K562 (cell line): ENCODE measurements around the gene EPS8L1. TPM values are rescaled to one million over a fixed set of nuclear protein-coding genes. Genes with fewer than 3 reads are reported as not detected.
"Not testable (repeated sequence)": the region's sequence is repeated elsewhere in the genome, so short reads cannot be mapped to it uniquely, and the experiment has no call there.

Experiments used
- ATAC-seq: fragments of 200-7000 bp; cut with Tn5 transposase; 3 replicates; pipeline ENCODE4 v1.9.1; 2020; ENCODE audit warnings: moderate library complexity
- BruUV-seq: library from RNA; stranded (reverse); fragments of 400-500 nt; replicated peaks from 2 replicates; lab custom pipeline; 2021; lab: Mats Ljungman, UMichigan
- CTCF ChIA-PET: fragments of 300-600 bp; formaldehyde crosslinking; extraction: SDS; loops from one replicate; lab custom pipeline; 2021; ENCODE audit warnings: low intra/inter-chr PET ratio; lab: Yijun Ruan, JAX
- POLR2A ChIA-PET: fragments of 300-600, 350-650 bp; sonication (Branson Sonifier 250); formaldehyde crosslinking; extraction: SDS; loops from one replicate; lab custom pipeline; 2021; ENCODE audit warnings: antibody characterized with exemption, inconsistent platforms; lab: Yijun Ruan, JAX
- DNase-seq, 4 experiments: peaks; one replicate each; pipeline versions ENCODE4 v3.0.0 to v3.0.0-alpha.2; 2011 to 2018; ENCODE audit warnings: low spot score in 3 of 4, mixed read lengths in 3 of 4; ENCODE audit errors: extremely low read depth in 1 of 4
- FAIRE-seq: peaks from 2 replicates; lab custom pipeline; 2011; peaks lifted over from hg19 to GRCh38; lab: Jason Lieb, UNC
- H2AFZ ChIP-seq: 2 replicates; pipeline ENCODE4 v1.6.0; 2011; ENCODE audit warnings: low read depth, low read length, control low read depth, inconsistent platforms
- H3K27ac ChIP-seq: fragments of 200-600 bp; 3 replicates; pipeline ENCODE4 v1.8.0; 2011; ENCODE audit warnings: low read depth, mild to moderate bottlenecking, control low read depth, inconsistent platforms, low read length, moderate library complexity, mixed read lengths; ENCODE audit errors: extremely low read depth
- H3K27me3 ChIP-seq, 2 experiments: fragments of 300-600 bp in 1 of 2; 2 replicates in 1 of 2; 3 replicates in 1 of 2; pipeline versions ENCODE4 v1.6.0 to v1.8.0; 2011; ENCODE audit warnings: inconsistent platforms in 2 of 2, low read length in 2 of 2, mild to moderate bottlenecking in 1 of 2, mixed read lengths in 1 of 2, moderate library complexity in 1 of 2; ENCODE audit not compliant: control insufficient read depth in 2 of 2, insufficient read depth in 2 of 2
- H3K36me3 ChIP-seq: fragments of 300-600 bp; 3 replicates; pipeline ENCODE4 v1.8.0; 2011; ENCODE audit warnings: mild to moderate bottlenecking, low read length, inconsistent platforms; ENCODE audit not compliant: control insufficient read depth, insufficient read depth
- H3K4me1 ChIP-seq, 2 experiments: fragments of 200-600 bp in 1 of 2; replicated peaks in 1 of 2; 2 replicates in 1 of 2; 3 replicates in 1 of 2; pipeline versions ENCODE4 v1.5.1 to v1.8.0; 2011; ENCODE audit warnings: inconsistent platforms in 2 of 2, low read length in 2 of 2, mild to moderate bottlenecking in 1 of 2, mixed read lengths in 1 of 2, moderate library complexity in 1 of 2; ENCODE audit not compliant: control insufficient read depth in 2 of 2, insufficient read depth in 2 of 2
- H3K4me2 ChIP-seq: 2 replicates; pipeline ENCODE4 v1.6.1; 2011; ENCODE audit warnings: low read length, control low read depth, inconsistent platforms, mixed read lengths; ENCODE audit not compliant: insufficient read depth
- H3K4me3 ChIP-seq: fragments of 200-600 bp; sonication (generic), shearing (Covaris generic); 2 replicates; pipeline ENCODE4 v1.5.1; 2016; ENCODE audit warnings: control low read depth, inconsistent platforms
- H3K79me2 ChIP-seq: fragments of 200-600 bp; 3 replicates; pipeline ENCODE4 v1.8.0; 2011; ENCODE audit warnings: low read length, inconsistent platforms; ENCODE audit not compliant: control insufficient read depth, insufficient read depth
- H3K9ac ChIP-seq, 2 experiments: 2 replicates each; pipeline versions ENCODE4 v1.6.0 to v1.6.1; 2011; ENCODE audit warnings: low read depth in 2 of 2, low read length in 2 of 2, control low read depth in 1 of 2, inconsistent platforms in 1 of 2, mild to moderate bottlenecking in 1 of 2, mixed read lengths in 1 of 2; ENCODE audit not compliant: insufficient read depth in 1 of 2
- H3K9me1 ChIP-seq: one replicate; pipeline ENCODE4 v1.6.0; 2011; ENCODE audit warnings: inconsistent platforms, mild to moderate bottlenecking, low read length, moderate library complexity; ENCODE audit not compliant: control insufficient read depth, insufficient read depth
- H3K9me3 ChIP-seq: replicated peaks from 2 replicates; pipeline ENCODE4 v1.5.1; 2011; ENCODE audit warnings: low read depth, low read length, inconsistent platforms; ENCODE audit not compliant: control insufficient read depth, insufficient read depth
- H4K20me1 ChIP-seq: replicated peaks from 2 replicates; pipeline ENCODE4 v1.6.1; 2011; ENCODE audit warnings: low read length, inconsistent platforms, mixed read lengths; ENCODE audit not compliant: control insufficient read depth, insufficient read depth
- CCNT2 ChIP-seq: IDR thresholded peaks from 2 replicates; pipeline ENCODE4 v1.6.1; 2011; ENCODE audit warnings: borderline replicate concordance, low read depth, mild to moderate bottlenecking, moderate library complexity, mixed read lengths, low read length; ENCODE audit not compliant: insufficient read length; ENCODE audit errors: extremely low read depth
- EGR1 ChIP-seq: fragments of 450-650 bp; conservative IDR thresholded peaks from 2 replicates; pipeline ENCODE4 v1.6.1; 2017; ENCODE audit warnings: mild to moderate bottlenecking
- ELF1 ChIP-seq: fragments of 200-800 bp; sonication (Bioruptor generic); IDR thresholded peaks from 2 replicates; pipeline ENCODE4 v1.6.1; 2016; ENCODE audit warnings: missing genetic modification characterization, missing compliant biosample characterization
- ETV6 ChIP-seq, 3 experiments: fragments of 150-350 bp in 1 of 3; sonication (generic) in 1 of 3; formaldehyde crosslinking in 1 of 3; IDR thresholded peaks; 2 replicates each; pipeline versions ENCODE4 v1.6.1 to v1.8.0; 2014 to 2022; ENCODE audit warnings: borderline replicate concordance in 2 of 3, low read depth in 2 of 3, antibody characterized with exemption in 1 of 3, low read length in 1 of 3, mild to moderate bottlenecking in 1 of 3, missing genetic modification reagents in 1 of 3
- GABPA ChIP-seq: fragments of 200-800 bp; sonication (Bioruptor generic); conservative IDR thresholded peaks from 2 replicates; pipeline ENCODE4 v1.6.1; 2016; ENCODE audit warnings: low read depth, missing genetic modification characterization, missing compliant biosample characterization
- HMGN3 ChIP-seq: IDR thresholded peaks from 2 replicates; pipeline ENCODE4 v1.6.1; 2011; ENCODE audit warnings: borderline replicate concordance, low read depth, mild to moderate bottlenecking, mixed read lengths, low read length; ENCODE audit not compliant: insufficient read length; ENCODE audit errors: extremely low read depth
- KDM4B ChIP-seq, 2 experiments: fragments of 450-650 bp in 1 of 2; sonication (generic) in 1 of 2; IDR thresholded peaks; 2 replicates each; pipeline ENCODE4 v1.6.1; 2016 to 2017; ENCODE audit warnings: borderline replicate concordance in 2 of 2, antibody characterized with exemption in 1 of 2, low read depth in 1 of 2, mild to moderate bottlenecking in 1 of 2
- MBD2 ChIP-seq: sonication (generic); IDR thresholded peaks from 2 replicates; pipeline ENCODE4 v1.6.1; 2016; ENCODE audit warnings: low read depth, borderline replicate concordance
- POLR2G ChIP-seq: fragments of 200-400 bp; formaldehyde crosslinking; IDR thresholded peaks from 2 replicates; pipeline ENCODE4 v1.6.1; 2017; ENCODE audit warnings: low read depth, mild to moderate bottlenecking, antibody characterized with exemption, low read length, moderate library complexity
- RNF2 ChIP-seq: sonication (generic); IDR thresholded peaks from 2 replicates; pipeline ENCODE4 v1.6.1; 2016
- SIN3A ChIP-seq, 2 experiments: fragments of 150-350 bp in 1 of 2; IDR thresholded peaks; 2 replicates each; pipeline ENCODE4 v1.6.1; 2011 to 2016; ENCODE audit warnings: borderline replicate concordance in 2 of 2, low read depth in 2 of 2, low read length in 2 of 2, mild to moderate bottlenecking in 2 of 2, moderate library complexity in 2 of 2; ENCODE audit not compliant: control insufficient read depth in 1 of 2
- SPI1 ChIP-seq: IDR thresholded peaks from 2 replicates; pipeline ENCODE4 v1.6.1; 2011; ENCODE audit warnings: low read depth, low read length, control low read depth, borderline replicate concordance
- VEZF1 ChIP-seq: fragments of 200-800 bp; sonication (Bioruptor generic); IDR thresholded peaks from 2 replicates; pipeline ENCODE4 v1.6.1; 2017; ENCODE audit warnings: missing genetic modification characterization, missing compliant biosample characterization
- YY1 ChIP-seq, 3 experiments: IDR thresholded peaks; 2 replicates each; pipeline ENCODE4 v1.6.1; 2011; ENCODE audit warnings: low read length in 2 of 3, mild to moderate bottlenecking in 2 of 3, moderate library complexity in 2 of 3, borderline replicate concordance in 1 of 3, control low read depth in 1 of 3, low read depth in 1 of 3; ENCODE audit not compliant: insufficient read depth in 3 of 3, insufficient replicate concordance in 2 of 3, control insufficient read depth in 1 of 3, insufficient read length in 1 of 3; ENCODE audit errors: extremely low read depth in 1 of 3
- ZBTB7A ChIP-seq: IDR thresholded peaks from 2 replicates; pipeline ENCODE4 v1.6.1; 2011; ENCODE audit warnings: low read depth, mild to moderate bottlenecking, low read length, moderate library complexity, borderline replicate concordance; ENCODE audit not compliant: control insufficient read depth
- ZNF740 ChIP-seq, 3 experiments: fragments of 200-800 bp in 1 of 3; sonication (Bioruptor generic) in 1 of 3; sonication (generic) in 1 of 3; formaldehyde crosslinking in 1 of 3; IDR thresholded peaks; 2 replicates each; pipeline versions ENCODE4 v1.6.1 to v1.8.0; 2016 to 2022; ENCODE audit warnings: mild to moderate bottlenecking in 2 of 3, missing compliant biosample characterization in 2 of 3, missing genetic modification characterization in 2 of 3, missing genetic modification reagents in 1 of 3
- WGBS: fragments of 100-300 bp; shearing (Covaris generic); methylation state at CpG from one replicate; pipeline ENCODE4 v1.1.6; 2016; ENCODE audit warnings: low coverage, mixed read lengths; ENCODE audit not compliant: insufficient coverage; ENCODE audit errors: missing lambda C conversion rate; 5-methylcytosine and 5-hydroxymethylcytosine counted together
- in situ Hi-C: fragments of 300-500 bp; cut with MboI; formaldehyde crosslinking; loops from 4 replicates; pipeline ENCODE4 v1.15.0; 2018; ENCODE audit warnings: inconsistent platforms, mixed read lengths
- intact Hi-C: fragments of 100-400 bp; cut with micrococcal nuclease; formaldehyde crosslinking; loops from 2 replicates; pipeline ENCODE4 v1.14.2; 2022
- polyA plus RNA-seq, 8 experiments: library from polyadenylated mRNA; depleted of rRNA in 4 of 8; stranded (reverse) in 5 of 8; unstranded in 3 of 8; fragments of >200 nt; fragmentation: Nextera tagmentation in 2 of 8; fragmentation: Illumina TruSeq in 1 of 8; extraction: Ambion mirVana in 2 of 8; extraction: Trizol in 1 of 8; gene quantifications; 2 replicates each; pipeline versions ENCODE4 v1.2.1 to v1.2.3, GENCODE V29; 2011 to 2014; ENCODE audit warnings: inconsistent platforms in 1 of 8, missing spikeins in 1 of 8
- total RNA-seq, 7 experiments: library from RNA; depleted of rRNA in 6 of 7; stranded (reverse); fragments of >200 nt in 6 of 7; fragmentation: Illumina TruSeq in 2 of 7; extraction: Trizol in 2 of 7; gene quantifications; 2 replicates each; pipeline versions ENCODE4 v1.2.1 to v1.2.3, GENCODE V29; 2011 to 2021; ENCODE audit warnings: low replicate concordance in 1 of 7

EPS8L1 gene
- total and polyA plus RNA-seq, 9 of the 15 experiments (the other 6 are each of a cell fraction or from before 2014, with no cell fraction given): 0.35 to 22.1 (median 11.9) TPM

- peak; percentile 78 for FAIRE-seq
Measured at GRCh38 chr19:55027140-55027471, 48.6 kb upstream of the EPS8L1 start.

More at GRCh38 chr19:55027140-55027471, 48.6 kb upstream of the EPS8L1 start:
- TF ChIP-seq EGR1: peak; percentile 96
- TF ChIP-seq RNF2: 0 out of 2 replicates have a peak, but pooled peaks have one; percentile 17
- peak; percentile 34 for TF ChIP-seq HMGN3
- TF ChIP-seq SIN3A (IDR thresholded peaks at IDR 0.05; ENCODE audit: borderline replicate concordance in 2 of 2, control insufficient read depth in 1 of 2, low read depth in 2 of 2, low read length in 2 of 2): peak in 1 of 2 experiments; percentile 90; a peak in 1 of 4 replicates
- peak; percentile 32 for TF ChIP-seq CCNT2
- CTCF ChIA-PET; BruUV-seq; H3K9me1 ChIP-seq; ATAC-seq; intact Hi-C loops; in situ Hi-C loops; H3K27me3 ChIP-seq; H2AFZ ChIP-seq; H3K9me3 ChIP-seq; TF ChIP-seq ZNF740 (CRISPR knock-in tag; IDR thresholded peaks at IDR 0.05); ETV6 (CRISPR knock-in tag; IDR thresholded peaks at IDR 0.05; ENCODE audit: borderline replicate concordance): not testable (repeated sequence)
- TF ChIP-seq ZNF740 (tag; IDR thresholded peaks at IDR 0.05): peak in 1 of 2 experiments; percentile 53; a peak in 2 of 4 replicates
- TF ChIP-seq YY1 (IDR thresholded peaks at IDR 0.05; ENCODE audit: borderline replicate concordance in 1 of 3, control insufficient read depth in 1 of 3, extremely low read depth in 1 of 3, insufficient read depth in 3 of 3, insufficient read length in 1 of 3, insufficient replicate concordance in 2 of 3, low read depth in 1 of 3, low read length in 2 of 3): peak in 1 of 3 experiments; percentile 45
- TF ChIP-seq SPI1: peak; percentile 81; the same call in 1 of the 2 replicates
- peak; percentile 80 for TF ChIP-seq ELF1 (tag)
- TF ChIP-seq KDM4B (IDR thresholded peaks at IDR 0.05; ENCODE audit: borderline replicate concordance in 2 of 2, low read depth in 1 of 2): peak in 1 of 2 experiments; percentile 83; a peak in 1 of 4 replicates
- TF ChIP-seq ZBTB7A: 0 out of 2 replicates have a peak, but pooled peaks have one; percentile 11
- TF ChIP-seq VEZF1 (CRISPR knock-in tag): peak; percentile 93
- peak; percentile 86 for TF ChIP-seq GABPA (tag)
- peak; percentile 86 for TF ChIP-seq MBD2
- peak; percentile 76 for TF ChIP-seq POLR2G
- TF ChIP-seq ETV6 (IDR thresholded peaks at IDR 0.05; ENCODE audit: borderline replicate concordance in 1 of 2, low read depth in 2 of 2, low read length in 1 of 2): peak; percentile 99 to 100; a peak in 2 of 4 replicates
- H3K4me3 ChIP-seq: peak overlapping the region; percentile 51
- H3K79me2 ChIP-seq: peaks cover 76% of the 10 kb centered on the region
- H3K4me2 ChIP-seq: peak overlapping the region; percentile 93
- H3K9ac ChIP-seq: peak overlapping the region; percentile 72 to 92; a peak in 2 of 4 replicates
- WGBS: 0% methylated on average over 6 of the region's 12 CpGs
- H3K36me3 ChIP-seq: peaks cover 44% of the 10 kb centered on the region; the same call in 2 of the 3 replicates
- H3K27ac ChIP-seq: peak overlapping the region; percentile 79; the same call in 2 of the 3 replicates
- POLR2A ChIA-PET: interaction anchor here (1.6 to 2.5 kb wide), 3 partner anchors 9 to 53 kb away, joined by 4 to 33 read pairs (median 8); partner anchors contain the start of gene GP6
- peak; percentile 78 to 97 (median 82) for DNase-seq
- peaks cover 13% of the 10 kb centered on the region; the same call in 1 of the 2 replicates for H4K20me1 ChIP-seq
- peaks cover 2 to 16% of the 10 kb centered on the region in 2 experiments; a peak in 3 of 5 replicates for H3K4me1 ChIP-seq
